NCI-H2107 (cell line): ENCODE results near the gene MGAM2.

Experiments
- DNase-seq: peaks from one replicate; lab custom pipeline; 2025; lab: John Stamatoyannopoulos, UW

The MGAM2 gene

GRCh38 chr7:142120524-142120923 is 9.0 kb downstream of the MGAM2 start:
- no peak for DNase-seq

- DNase-seq = no peak
These were observed 11.7 kb downstream of the MGAM2 start for GRCh38 chr7:142123184-142123583.

GRCh38 chr7:142125256-142125955 is 13.9 kb downstream of the MGAM2 start:
- DNase-seq = no peak

GRCh38 chr7:142130267-142130666 is 18.7 kb downstream of the MGAM2 start:
- no peak for DNase-seq

GRCh38 chr7:142131439-142132185 is 20.1 kb downstream of the MGAM2 start:
- DNase-seq = no peak

GRCh38 chr7:142133731-142134148 is 22.2 kb downstream of the MGAM2 start:
- no peak for DNase-seq

- DNase-seq = no peak
These were observed 23.4 kb downstream of the MGAM2 start for GRCh38 chr7:142134909-142135308.

- no peak for DNase-seq
These were observed 27.5 kb downstream of the MGAM2 start for GRCh38 chr7:142138996-142139395.

- no peak for DNase-seq
These were observed 28.3 kb downstream of the MGAM2 start for GRCh38 chr7:142139597-142140400.

- no peak for DNase-seq
These were observed 29.0 kb downstream of the MGAM2 start for GRCh38 chr7:142140401-142140959.

GRCh38 chr7:142142702-142143101 is 31.2 kb downstream of the MGAM2 start:
- no peak for DNase-seq

- no peak for DNase-seq
These were observed 34.6 kb downstream of the MGAM2 start for GRCh38 chr7:142146124-142146523.

GRCh38 chr7:142150356-142150755 is 38.8 kb downstream of the MGAM2 start:
- DNase-seq = no peak

- DNase-seq = no peak
These were observed 39.4 kb downstream of the MGAM2 start for GRCh38 chr7:142150869-142151268.

GRCh38 chr7:142152076-142152475 is 40.6 kb downstream of the MGAM2 start:
- no peak for DNase-seq

GRCh38 chr7:142153400-142153799 is 41.9 kb downstream of the MGAM2 start:
- no peak for DNase-seq

- no peak for DNase-seq
These were observed 47.4 kb downstream of the MGAM2 start for GRCh38 chr7:142158736-142159496.

- no peak for DNase-seq
These were observed 50.4 kb downstream of the MGAM2 start for GRCh38 chr7:142161921-142162320.

GRCh38 chr7:142168746-142169145 is 57.2 kb downstream of the MGAM2 start:
- no peak for DNase-seq

GRCh38 chr7:142172932-142173331 is 61.4 kb downstream of the MGAM2 start:
- no peak for DNase-seq

- no peak for DNase-seq
These were observed 62.9 kb downstream of the MGAM2 start for GRCh38 chr7:142174441-142174840.

GRCh38 chr7:142175594-142175993 is 64.1 kb downstream of the MGAM2 start:
- DNase-seq = no peak
